Coronary artery (tissue), 2 donors: Measurements from ENCODE around the gene PCSK5.

Source experiments
- DNase-seq: peaks from one replicate; pipeline ENCODE4 v3.0.0-alpha.2; 2017; ENCODE audit warnings: low spot score
- H3K27ac ChIP-seq, 2 donors: fragments of 200-600 bp; sonication (generic); one replicate each; pipeline ENCODE4 v1.5.1; 2016 to 2019
- H3K4me3 ChIP-seq: fragments of 200-600 bp; sonication (generic); 2 replicates; pipeline ENCODE4 v1.5.1; 2016; ENCODE audit warnings: mild to moderate bottlenecking, moderate library complexity
- TF ChIP-seq, protein P1 (sequence below): fragments of 200-600 bp; sonication (generic); IDR thresholded peaks from one replicate; pipeline ENCODE4 v1.5.1; 2019; ENCODE audit warnings: antibody characterized with exemption

PCSK5 gene

DNA sequence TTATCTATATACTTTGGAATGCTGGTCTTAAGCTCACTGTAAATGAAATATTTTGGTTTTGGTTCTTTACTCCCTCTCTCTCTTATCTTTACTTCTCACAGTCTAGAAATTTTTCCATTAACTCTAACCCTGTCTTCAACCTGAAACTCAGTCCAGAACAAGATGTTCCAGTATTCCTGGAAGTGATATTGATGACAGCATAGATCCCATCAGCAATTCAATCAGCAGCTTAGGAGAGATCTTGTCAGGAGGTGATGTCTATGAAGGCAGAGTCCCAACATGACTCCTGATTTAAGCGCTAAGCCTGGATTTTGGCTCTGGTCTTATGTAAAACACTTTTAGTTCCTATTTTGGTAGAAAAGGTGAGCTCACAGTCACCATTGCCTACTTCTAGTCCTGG, 451.1 kb downstream of the PCSK5 start:
- TF ChIP-seq, protein P1, sequence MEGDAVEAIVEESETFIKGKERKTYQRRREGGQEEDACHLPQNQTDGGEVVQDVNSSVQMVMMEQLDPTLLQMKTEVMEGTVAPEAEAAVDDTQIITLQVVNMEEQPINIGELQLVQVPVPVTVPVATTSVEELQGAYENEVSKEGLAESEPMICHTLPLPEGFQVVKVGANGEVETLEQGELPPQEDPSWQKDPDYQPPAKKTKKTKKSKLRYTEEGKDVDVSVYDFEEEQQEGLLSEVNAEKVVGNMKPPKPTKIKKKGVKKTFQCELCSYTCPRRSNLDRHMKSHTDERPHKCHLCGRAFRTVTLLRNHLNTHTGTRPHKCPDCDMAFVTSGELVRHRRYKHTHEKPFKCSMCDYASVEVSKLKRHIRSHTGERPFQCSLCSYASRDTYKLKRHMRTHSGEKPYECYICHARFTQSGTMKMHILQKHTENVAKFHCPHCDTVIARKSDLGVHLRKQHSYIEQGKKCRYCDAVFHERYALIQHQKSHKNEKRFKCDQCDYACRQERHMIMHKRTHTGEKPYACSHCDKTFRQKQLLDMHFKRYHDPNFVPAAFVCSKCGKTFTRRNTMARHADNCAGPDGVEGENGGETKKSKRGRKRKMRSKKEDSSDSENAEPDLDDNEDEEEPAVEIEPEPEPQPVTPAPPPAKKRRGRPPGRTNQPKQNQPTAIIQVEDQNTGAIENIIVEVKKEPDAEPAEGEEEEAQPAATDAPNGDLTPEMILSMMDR = no peak
- H3K27ac ChIP-seq = no peak overlapping the region
- DNase-seq = no peak
- H3K4me3 ChIP-seq = no peak overlapping the region

DNA sequence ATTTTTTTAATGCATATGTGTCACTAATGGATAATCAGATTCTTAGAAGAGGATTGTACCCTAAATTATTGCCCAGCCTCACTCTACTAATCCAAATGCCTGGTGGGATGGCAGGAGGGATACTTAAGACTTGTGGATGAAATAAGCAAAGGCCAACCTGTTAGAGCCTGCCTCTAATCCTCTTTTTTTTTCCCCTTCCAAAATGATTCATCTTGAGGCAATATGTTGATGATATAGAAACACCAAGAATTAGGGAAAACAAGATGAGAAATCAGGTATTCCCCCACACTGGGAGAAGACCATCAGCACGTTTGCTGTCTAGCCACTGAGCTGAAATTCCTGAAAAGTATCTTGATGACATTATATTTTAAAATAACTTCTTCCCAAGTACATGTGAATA, 451.7 kb downstream of the PCSK5 start:
- no peak overlapping the region for H3K4me3 ChIP-seq
- DNase-seq = no peak
- TF ChIP-seq, protein P1 = no peak
- no peak overlapping the region for H3K27ac ChIP-seq

DNA sequence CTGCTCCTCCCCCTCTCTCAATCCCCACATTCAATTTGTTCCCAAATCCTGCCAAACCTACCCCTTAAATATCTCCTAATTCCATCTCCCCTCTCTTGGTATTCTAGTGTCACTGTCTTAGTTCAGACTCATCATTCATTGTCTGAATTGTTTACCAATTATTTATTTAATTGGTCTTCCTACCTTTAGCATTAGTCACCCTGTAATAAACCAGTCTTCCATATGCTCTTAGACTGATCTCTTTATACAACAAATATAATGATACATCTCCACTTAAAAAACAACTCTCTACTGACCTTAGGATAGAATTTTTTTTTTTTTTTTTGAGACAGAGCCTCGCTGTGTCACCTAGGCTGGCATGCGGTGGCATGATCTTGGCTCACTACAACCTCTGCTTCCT, 452.4 kb downstream of the PCSK5 start:
- Histone ChIP-seq H3K27ac (no peak overlapping the region), H3K4me3 (no peak overlapping the region)
- TF ChIP-seq, protein P1 = no peak
- DNase-seq = no peak

DNA sequence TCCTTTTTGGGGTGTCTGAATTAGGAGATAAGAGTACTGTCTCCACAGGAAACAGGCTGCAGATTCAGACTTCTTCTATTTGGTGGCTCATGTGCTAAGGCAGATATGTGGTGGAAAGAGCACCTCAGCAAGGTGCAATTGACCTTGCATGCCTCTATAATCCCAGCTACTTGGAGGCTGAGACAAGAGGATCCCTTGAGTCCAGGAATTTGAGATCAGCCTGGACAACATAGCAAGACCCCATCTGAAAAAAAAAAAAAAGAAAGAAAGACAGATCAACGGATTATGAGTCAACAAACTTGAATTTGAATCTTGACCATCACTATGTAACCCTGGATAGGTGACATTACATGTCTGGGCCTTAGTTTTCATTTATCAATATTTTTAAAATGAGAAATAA, 459.4 kb downstream of the PCSK5 start:
- Histone ChIP-seq H3K4me3 (no peak overlapping the region), H3K27ac (no peak overlapping the region)

DNA sequence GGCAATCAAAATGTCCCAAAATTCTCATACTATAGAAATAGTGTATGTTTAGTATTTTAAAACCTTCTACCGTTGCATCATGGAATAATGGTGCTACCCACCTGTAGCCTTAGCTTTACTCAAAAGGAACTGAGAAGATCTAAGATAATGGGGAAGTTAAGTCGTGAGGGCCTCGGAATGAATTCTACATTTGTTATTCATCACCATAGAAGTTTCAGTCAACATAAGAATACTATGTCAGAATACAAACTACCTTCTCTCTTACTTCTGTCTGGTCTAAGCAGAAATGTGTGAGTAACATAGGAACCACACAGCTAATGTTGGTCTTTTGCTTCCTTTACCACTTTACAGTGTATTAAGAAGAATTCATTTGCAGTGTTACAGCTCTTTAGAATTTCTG, 460.5 kb downstream of the PCSK5 start:
- no peak for DNase-seq
- Histone ChIP-seq H3K4me3 (no peak overlapping the region), H3K27ac (no peak overlapping the region)
- TF ChIP-seq, protein P1 = no peak

More for the DNA sequence above, 459.4 kb downstream of the PCSK5 start:
- DNase-seq = no peak
- TF ChIP-seq, protein P1 = no peak

DNA sequence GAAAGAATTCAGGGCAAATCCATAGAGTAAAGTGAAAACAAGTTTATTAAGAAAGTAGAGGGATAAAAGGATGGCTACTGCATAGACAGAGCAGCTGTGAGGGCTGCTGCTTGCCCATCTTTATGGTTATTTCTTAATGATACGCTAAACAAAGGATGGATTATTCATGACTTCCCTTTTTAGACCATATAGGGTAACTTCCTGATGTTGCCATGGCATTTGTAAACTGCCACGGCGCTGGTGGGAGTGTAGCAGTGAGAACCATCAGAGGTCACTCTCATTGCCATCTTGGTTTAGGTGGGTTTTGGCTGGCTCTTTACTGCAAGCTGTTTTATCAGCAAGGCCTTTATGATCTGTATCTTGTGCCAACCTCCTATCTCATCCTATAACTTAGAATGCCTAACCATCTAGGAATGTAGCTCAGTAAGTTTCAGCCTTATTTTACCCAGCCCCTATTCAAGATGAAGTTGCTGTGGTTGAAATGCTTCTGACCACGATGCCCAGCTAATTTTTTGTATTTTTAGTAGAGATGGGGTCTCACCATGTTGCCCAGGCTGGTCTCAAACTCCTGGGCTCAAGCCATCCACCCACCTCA, 461.6 kb downstream of the PCSK5 start:
- Histone ChIP-seq H3K27ac (no peak overlapping the region), H3K4me3 (no peak overlapping the region)
- no peak for DNase-seq
- TF ChIP-seq, protein P1 = no peak

DNA sequence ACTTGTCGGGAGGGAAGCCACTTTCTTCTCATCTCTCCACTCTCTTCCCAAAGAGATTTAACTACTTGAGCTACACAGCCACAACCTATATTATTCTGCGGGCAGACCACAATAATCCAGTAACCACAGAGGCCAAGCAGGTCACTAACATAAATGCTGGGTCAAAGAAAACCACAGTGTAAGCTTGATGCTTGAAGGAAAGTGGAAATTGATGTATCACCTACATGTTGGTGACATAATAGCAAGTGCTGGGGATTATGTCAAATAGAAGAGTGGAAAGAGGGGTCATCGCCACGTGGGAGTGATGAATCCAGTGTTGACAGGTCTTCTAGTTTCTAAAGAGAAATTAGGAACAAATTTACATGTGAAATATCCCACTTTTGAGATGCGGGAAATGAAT, 462.8 kb downstream of the PCSK5 start:
- DNase-seq = no peak
- TF ChIP-seq, protein P1 = no peak
- Histone ChIP-seq H3K4me3 (no peak overlapping the region), H3K27ac (no peak overlapping the region)
